ENCODE measurements around the gene SFSWAP. TPM values are rescaled to one million over a fixed set of nuclear protein-coding genes. Genes with fewer than 3 reads are reported as not detected.

Gene SFSWAP
- total and polyA plus RNA-seq, 2 of the 13 experiments (the other 11 are each of a cell fraction or from before 2014, with no cell fraction given), result 17.1 to 27.7 TPM

GRCh38 chr12:131732996-131733615 lies 22.2 kb downstream of the SFSWAP start (continued):
- TF ChIP-seq HOMEZ (CRISPR knock-in tag; IDR thresholded peaks at IDR 0.05; ENCODE audit: low read depth) (no peak), ARID3A (IDR thresholded peaks at IDR 0.05; ENCODE audit: low read depth, low read length) (no peak), DBP (CRISPR knock-in tag; IDR thresholded peaks at IDR 0.05; ENCODE audit: not compliant biosample characterization) (no peak), NAIF1 (CRISPR knock-in tag; IDR thresholded peaks at IDR 0.05; ENCODE audit: borderline replicate concordance) (no peak), SNAPC5 (CRISPR knock-in tag; IDR thresholded peaks at IDR 0.05; ENCODE audit: borderline replicate concordance) (no peak), ZBTB38 (CRISPR knock-in tag; IDR thresholded peaks at IDR 0.05) (no peak), ZNF10 (CRISPR knock-in tag; IDR thresholded peaks at IDR 0.05; ENCODE audit: borderline replicate concordance, low read depth) (no peak), KAT2B (IDR thresholded peaks at IDR 0.05; ENCODE audit: borderline replicate concordance, low read depth, low read length) (no peak), DZIP1 (CRISPR knock-in tag; IDR thresholded peaks at IDR 0.05) (no peak), ZSCAN29 (CRISPR knock-in tag; conservative IDR thresholded peaks at IDR 0.05) (no peak)
